Measurements from ENCODE around the gene TMEM108.

TMEM108 gene

GRCh38 chr3:133400006-133400515 lies 361.9 kb downstream of the TMEM108 start, which contains the start of gene BFSP2:
BFSP2 (plus strand) TSS chr3:133400056; CDS start chr3:133400084, 28 bp downstream.
- H3K4me3 ChIP-seq (ENCODE audit: low read depth, low read length) = no peak within 1 kb of the TSS
- TF ChIP-seq, protein P1, sequence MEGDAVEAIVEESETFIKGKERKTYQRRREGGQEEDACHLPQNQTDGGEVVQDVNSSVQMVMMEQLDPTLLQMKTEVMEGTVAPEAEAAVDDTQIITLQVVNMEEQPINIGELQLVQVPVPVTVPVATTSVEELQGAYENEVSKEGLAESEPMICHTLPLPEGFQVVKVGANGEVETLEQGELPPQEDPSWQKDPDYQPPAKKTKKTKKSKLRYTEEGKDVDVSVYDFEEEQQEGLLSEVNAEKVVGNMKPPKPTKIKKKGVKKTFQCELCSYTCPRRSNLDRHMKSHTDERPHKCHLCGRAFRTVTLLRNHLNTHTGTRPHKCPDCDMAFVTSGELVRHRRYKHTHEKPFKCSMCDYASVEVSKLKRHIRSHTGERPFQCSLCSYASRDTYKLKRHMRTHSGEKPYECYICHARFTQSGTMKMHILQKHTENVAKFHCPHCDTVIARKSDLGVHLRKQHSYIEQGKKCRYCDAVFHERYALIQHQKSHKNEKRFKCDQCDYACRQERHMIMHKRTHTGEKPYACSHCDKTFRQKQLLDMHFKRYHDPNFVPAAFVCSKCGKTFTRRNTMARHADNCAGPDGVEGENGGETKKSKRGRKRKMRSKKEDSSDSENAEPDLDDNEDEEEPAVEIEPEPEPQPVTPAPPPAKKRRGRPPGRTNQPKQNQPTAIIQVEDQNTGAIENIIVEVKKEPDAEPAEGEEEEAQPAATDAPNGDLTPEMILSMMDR (IDR thresholded peaks at IDR 0.05; ENCODE audit: insufficient read depth, low read depth, low read length, missing control alignments) = no peak
- no peak for DNase-seq (ENCODE audit: low read depth)

- H3K4me3 ChIP-seq (ENCODE audit: low read depth, low read length) = no peak overlapping the region
- TF ChIP-seq, protein P1 (IDR thresholded peaks at IDR 0.05; ENCODE audit: insufficient read depth, low read depth, low read length, missing control alignments) = no peak
- DNase-seq (ENCODE audit: low read depth) = no peak
Observed at GRCh38 chr3:133401374-133402135, 363.4 kb downstream of the TMEM108 start.

- H3K4me3 ChIP-seq (ENCODE audit: low read depth, low read length) = no peak overlapping the region
- DNase-seq (ENCODE audit: low read depth) = no peak
- TF ChIP-seq, protein P1 (IDR thresholded peaks at IDR 0.05; ENCODE audit: insufficient read depth, low read depth, low read length, missing control alignments) = no peak
Observed at GRCh38 chr3:133404920-133405319, 366.7 kb downstream of the TMEM108 start.

DNA sequence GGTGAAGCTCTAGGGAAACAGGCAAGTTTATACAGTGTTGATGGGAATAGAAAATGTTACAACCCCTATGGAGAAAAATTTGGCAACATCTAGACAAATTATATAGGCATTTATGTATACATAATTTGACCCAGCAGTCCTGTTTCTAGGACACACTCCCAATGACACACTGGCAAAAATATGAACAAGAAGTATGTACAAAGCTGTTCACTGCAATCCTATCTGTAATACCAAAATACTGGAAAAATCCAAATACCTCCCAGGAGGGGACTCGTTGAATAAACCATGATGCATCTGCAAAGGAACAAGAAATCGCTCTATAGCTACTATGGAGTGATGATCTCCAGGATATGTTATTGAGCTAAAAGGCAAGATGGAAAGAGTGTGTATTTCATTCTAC lies 370.2 kb downstream of the TMEM108 start:
- no peak for DNase-seq (ENCODE audit: low read depth)
- H3K4me3 ChIP-seq (ENCODE audit: low read depth, low read length) = no peak overlapping the region
- TF ChIP-seq, protein P1 (IDR thresholded peaks at IDR 0.05; ENCODE audit: insufficient read depth, low read depth, low read length, missing control alignments) = no peak

- H3K4me3 ChIP-seq (ENCODE audit: low read depth, low read length) = no peak overlapping the region
- TF ChIP-seq, protein P1 (IDR thresholded peaks at IDR 0.05; ENCODE audit: insufficient read depth, low read depth, low read length, missing control alignments) = no peak
- no peak for DNase-seq (ENCODE audit: low read depth)
Observed at GRCh38 chr3:133408961-133409360, 370.8 kb downstream of the TMEM108 start.

DNA sequence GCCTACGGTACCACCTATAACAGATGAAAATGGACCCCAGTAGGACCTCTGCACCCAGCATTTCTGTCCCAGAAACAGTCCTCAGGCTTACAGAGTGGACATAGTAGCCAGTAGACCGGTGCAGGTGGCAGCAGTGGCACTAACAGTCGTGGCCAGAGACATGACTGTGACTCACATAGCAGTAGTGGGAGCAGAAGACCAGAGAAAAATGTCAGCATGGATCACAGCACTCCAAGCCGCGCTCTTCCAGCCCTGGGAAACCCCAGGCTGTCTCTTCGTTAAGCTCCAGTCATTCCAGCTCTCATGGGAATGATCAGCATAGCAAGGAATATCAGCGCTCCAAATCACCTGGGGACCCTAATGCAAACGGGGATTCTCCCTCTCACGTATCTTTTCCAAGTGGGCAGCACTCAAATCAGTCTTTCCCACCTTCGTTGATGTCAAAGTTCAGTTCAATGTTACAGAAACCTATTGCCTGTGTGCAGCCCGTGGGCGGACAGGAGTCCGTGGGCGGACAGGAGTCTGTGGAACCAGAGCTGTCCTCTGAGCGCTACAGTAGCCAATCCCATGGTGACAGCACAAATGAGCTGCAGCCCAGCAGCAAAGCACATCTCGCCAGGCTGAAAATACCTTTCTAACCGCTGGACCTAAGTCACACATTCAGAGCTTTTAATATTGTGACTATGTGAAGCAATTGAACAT lies 372.2 kb downstream of the TMEM108 start:
- no peak overlapping the region for H3K4me3 ChIP-seq (ENCODE audit: low read depth, low read length)
- no peak for DNase-seq (ENCODE audit: low read depth)
- TF ChIP-seq, protein P1 (IDR thresholded peaks at IDR 0.05; ENCODE audit: insufficient read depth, low read depth, low read length, missing control alignments) = no peak
